IPS-20b (cell line): Measurements from ENCODE around the gene TCF23.
A peak's percentile ranks its signal among the peaks of the same experiment; 100 is the strongest.

Source experiments
- H3K27ac ChIP-seq: one replicate; pipeline ENCODE4 v1.5.1; 2013; ENCODE audit warnings: low read length
- H3K27me3 ChIP-seq: 2 replicates; pipeline ENCODE4 v1.6.1; 2013; ENCODE audit warnings: mild to moderate bottlenecking, low read length, inconsistent platforms; ENCODE audit not compliant: insufficient read depth
- H3K36me3 ChIP-seq: 2 replicates; pipeline ENCODE4 v1.6.1; 2013; ENCODE audit warnings: low read depth, mild to moderate bottlenecking, inconsistent platforms, low read length, moderate library complexity; ENCODE audit not compliant: insufficient read depth
- H3K4me1 ChIP-seq: 2 replicates; pipeline ENCODE4 v1.6.1; 2013; ENCODE audit warnings: mild to moderate bottlenecking, control low read depth, inconsistent platforms, low read length, moderate library complexity; ENCODE audit not compliant: insufficient read depth
- H3K4me3 ChIP-seq: 2 replicates; pipeline ENCODE4 v1.5.1; 2013; ENCODE audit warnings: mild to moderate bottlenecking, low read length, inconsistent platforms
- H3K9ac ChIP-seq: 2 replicates; pipeline ENCODE4 v1.6.1; 2013; ENCODE audit warnings: low read depth, mild to moderate bottlenecking, inconsistent platforms, low read length, moderate library complexity
- H3K9me3 ChIP-seq: 2 replicates; pipeline ENCODE4 v1.6.1; 2013; ENCODE audit warnings: mild to moderate bottlenecking, low read depth, low read length, inconsistent platforms; ENCODE audit not compliant: insufficient read depth

The TCF23 gene

GRCh38 chr2:27131429-27131828, 17.4 kb upstream of the TCF23 start:
- H3K27ac ChIP-seq = no peak overlapping the region
- H3K27me3 ChIP-seq = no peaks in the 10 kb centered on the region
- H3K9ac ChIP-seq = no peak overlapping the region
- peaks cover 36% of the 10 kb centered on the region for H3K36me3 ChIP-seq
- H3K4me3 ChIP-seq = no peak overlapping the region
- peaks cover 8% of the 10 kb centered on the region for H3K4me1 ChIP-seq
- H3K9me3 ChIP-seq = no peaks in the 10 kb centered on the region

GRCh38 chr2:27133195-27133875, 15.5 kb upstream of the TCF23 start:
- Histone ChIP-seq H3K4me3 (peak overlapping the region; percentile 83), H3K27me3 (no peaks in the 10 kb centered on the region), H3K9ac (peak overlapping the region; percentile 90), H3K4me1 (peaks cover 8% of the 10 kb centered on the region), H3K9me3 (no peaks in the 10 kb centered on the region), H3K27ac (no peak overlapping the region), H3K36me3 (peaks cover 36% of the 10 kb centered on the region)

- Histone ChIP-seq H3K27me3 (no peaks in the 10 kb centered on the region), H3K4me1 (peaks cover 8% of the 10 kb centered on the region), H3K9me3 (no peaks in the 10 kb centered on the region), H3K4me3 (peak within 1 kb of the TSS; percentile 83), H3K9ac (peak within 1 kb of the TSS; percentile 90), H3K36me3 (peaks cover 36% of the 10 kb centered on the region), H3K27ac (peak within 1 kb of the TSS; percentile 42)
These were observed 14.7 kb upstream of the TCF23 start, which contains the start of gene PREB for GRCh38 chr2:27133905-27134780. TSS of gene PREB (minus strand) at chr2:27134636. CDS start at chr2:27134421, 215 bp downstream.

GRCh38 chr2:27134781-27135477, 13.9 kb upstream of the TCF23 start:
- Histone ChIP-seq H3K27me3 (no peaks in the 10 kb centered on the region), H3K4me3 (peak overlapping the region; percentile 83; the same call in 1 of the 2 replicates), H3K36me3 (peaks cover 32% of the 10 kb centered on the region), H3K9ac (peak overlapping the region; percentile 56; the same call in 1 of the 2 replicates), H3K27ac (peak overlapping the region; percentile 42), H3K4me1 (peaks cover 8% of the 10 kb centered on the region), H3K9me3 (no peaks in the 10 kb centered on the region)

- Histone ChIP-seq H3K27me3 (no peaks in the 10 kb centered on the region), H3K4me3 (no peak overlapping the region), H3K9me3 (no peaks in the 10 kb centered on the region), H3K27ac (no peak overlapping the region), H3K4me1 (peaks cover 8% of the 10 kb centered on the region), H3K36me3 (peaks cover 26% of the 10 kb centered on the region), H3K9ac (no peak overlapping the region)
These were observed 13.3 kb upstream of the TCF23 start for GRCh38 chr2:27135478-27135955.

GRCh38 chr2:27136751-27137150, 12.1 kb upstream of the TCF23 start:
- Histone ChIP-seq H3K4me1 (peaks cover 8% of the 10 kb centered on the region), H3K9me3 (no peaks in the 10 kb centered on the region), H3K36me3 (peaks cover 13% of the 10 kb centered on the region), H3K9ac (no peak overlapping the region), H3K27me3 (no peaks in the 10 kb centered on the region), H3K4me3 (no peak overlapping the region), H3K27ac (no peak overlapping the region)

GRCh38 chr2:27137322-27137935, 11.4 kb upstream of the TCF23 start:
- no peak overlapping the region for H3K9ac ChIP-seq
- no peak overlapping the region for H3K4me3 ChIP-seq
- no peaks in the 10 kb centered on the region for H3K9me3 ChIP-seq
- H3K36me3 ChIP-seq = peaks cover 7% of the 10 kb centered on the region
- H3K27ac ChIP-seq = no peak overlapping the region
- no peaks in the 10 kb centered on the region for H3K27me3 ChIP-seq
- peaks cover 8% of the 10 kb centered on the region for H3K4me1 ChIP-seq

GRCh38 chr2:27138111-27138510, 10.7 kb upstream of the TCF23 start:
- H3K4me3 ChIP-seq = no peak overlapping the region
- H3K4me1 ChIP-seq = peaks cover 6% of the 10 kb centered on the region
- H3K27ac ChIP-seq = no peak overlapping the region
- no peaks in the 10 kb centered on the region for H3K36me3 ChIP-seq
- no peaks in the 10 kb centered on the region for H3K9me3 ChIP-seq
- H3K9ac ChIP-seq = no peak overlapping the region
- peaks cover 6% of the 10 kb centered on the region for H3K27me3 ChIP-seq

GRCh38 chr2:27139310-27139709, 9.5 kb upstream of the TCF23 start, which contains the start of gene PRR30:
TSS of gene PRR30 (minus strand) at chr2:27139410. CDS start at chr2:27138329, 1,081 bp downstream.
- Histone ChIP-seq H3K4me3 (no peak within 1 kb of the TSS), H3K27me3 (peaks cover 10% of the 10 kb centered on the region), H3K4me1 (no peaks in the 10 kb centered on the region), H3K9me3 (no peaks in the 10 kb centered on the region), H3K27ac (no peak within 1 kb of the TSS), H3K36me3 (no peaks in the 10 kb centered on the region), H3K9ac (no peak within 1 kb of the TSS)

GRCh38 chr2:27143285-27143684, 5.5 kb upstream of the TCF23 start:
- Histone ChIP-seq H3K9ac (no peak overlapping the region), H3K27me3 (peaks cover 10% of the 10 kb centered on the region), H3K36me3 (no peaks in the 10 kb centered on the region), H3K27ac (no peak overlapping the region), H3K4me3 (no peak overlapping the region), H3K9me3 (no peaks in the 10 kb centered on the region), H3K4me1 (no peaks in the 10 kb centered on the region)

- Histone ChIP-seq H3K4me3 (no peak overlapping the region), H3K36me3 (no peaks in the 10 kb centered on the region), H3K27ac (no peak overlapping the region), H3K9me3 (no peaks in the 10 kb centered on the region), H3K4me1 (no peaks in the 10 kb centered on the region), H3K27me3 (peaks cover 10% of the 10 kb centered on the region), H3K9ac (no peak overlapping the region)
These were observed 3.1 kb upstream of the TCF23 start for GRCh38 chr2:27145682-27146081.
